ENCODE data around the gene INPP5K.

DNA sequence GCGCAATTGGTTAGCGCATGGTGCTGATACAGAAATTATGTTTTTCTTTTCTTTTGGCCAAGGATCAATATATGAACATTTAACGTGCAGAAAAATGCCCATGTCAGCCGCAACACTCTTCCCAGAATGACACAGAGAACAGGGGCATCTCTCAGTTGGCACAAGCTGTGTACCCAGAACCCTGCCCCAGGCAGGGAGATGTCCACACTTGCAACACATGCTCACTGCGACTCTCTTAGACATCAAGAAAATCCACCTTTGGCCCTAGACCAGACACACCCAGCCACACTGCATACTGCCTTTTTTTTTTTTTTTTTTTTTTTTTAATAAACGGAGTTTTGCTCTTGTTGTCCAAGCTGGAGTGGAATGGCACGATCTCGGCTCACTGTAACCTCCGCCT, 29.2 kb upstream of the INPP5K start:
- TF ChIP-seq, protein P1, sequence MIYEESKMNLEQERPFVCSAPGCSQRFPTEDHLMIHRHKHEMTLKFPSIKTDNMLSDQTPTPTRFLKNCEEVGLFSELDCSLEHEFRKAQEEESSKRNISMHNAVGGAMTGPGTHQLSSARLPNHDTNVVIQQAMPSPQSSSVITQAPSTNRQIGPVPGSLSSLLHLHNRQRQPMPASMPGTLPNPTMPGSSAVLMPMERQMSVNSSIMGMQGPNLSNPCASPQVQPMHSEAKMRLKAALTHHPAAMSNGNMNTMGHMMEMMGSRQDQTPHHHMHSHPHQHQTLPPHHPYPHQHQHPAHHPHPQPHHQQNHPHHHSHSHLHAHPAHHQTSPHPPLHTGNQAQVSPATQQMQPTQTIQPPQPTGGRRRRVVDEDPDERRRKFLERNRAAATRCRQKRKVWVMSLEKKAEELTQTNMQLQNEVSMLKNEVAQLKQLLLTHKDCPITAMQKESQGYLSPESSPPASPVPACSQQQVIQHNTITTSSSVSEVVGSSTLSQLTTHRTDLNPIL (CRISPR knock-in tag; IDR thresholded peaks at IDR 0.05; ENCODE audit: low read depth) = no peak
- TF ChIP-seq ZFP30 (CRISPR knock-in tag; IDR thresholded peaks at IDR 0.05) = no peak
- TF ChIP-seq TSHZ2 (CRISPR knock-in tag; IDR thresholded peaks at IDR 0.05) = no peak
- TF ChIP-seq POU6F1 (CRISPR knock-in tag; IDR thresholded peaks at IDR 0.05; ENCODE audit: borderline replicate concordance, low read depth) = no peak
- no peak for TF ChIP-seq TOX (CRISPR knock-in tag; IDR thresholded peaks at IDR 0.05; ENCODE audit: borderline replicate concordance)
- no peak for TF ChIP-seq SNAI2 (CRISPR knock-in tag; IDR thresholded peaks at IDR 0.05)
- no peak for TF ChIP-seq GLIS3 (CRISPR knock-in tag; IDR thresholded peaks at IDR 0.05)
- TF ChIP-seq ZC3H10 (CRISPR knock-in tag; IDR thresholded peaks at IDR 0.05) = no peak
